Measurements from ENCODE around the gene ATG5.
A peak's percentile ranks its signal among the peaks of the same experiment; 100 is the strongest.

The ATG5 gene

DNA sequence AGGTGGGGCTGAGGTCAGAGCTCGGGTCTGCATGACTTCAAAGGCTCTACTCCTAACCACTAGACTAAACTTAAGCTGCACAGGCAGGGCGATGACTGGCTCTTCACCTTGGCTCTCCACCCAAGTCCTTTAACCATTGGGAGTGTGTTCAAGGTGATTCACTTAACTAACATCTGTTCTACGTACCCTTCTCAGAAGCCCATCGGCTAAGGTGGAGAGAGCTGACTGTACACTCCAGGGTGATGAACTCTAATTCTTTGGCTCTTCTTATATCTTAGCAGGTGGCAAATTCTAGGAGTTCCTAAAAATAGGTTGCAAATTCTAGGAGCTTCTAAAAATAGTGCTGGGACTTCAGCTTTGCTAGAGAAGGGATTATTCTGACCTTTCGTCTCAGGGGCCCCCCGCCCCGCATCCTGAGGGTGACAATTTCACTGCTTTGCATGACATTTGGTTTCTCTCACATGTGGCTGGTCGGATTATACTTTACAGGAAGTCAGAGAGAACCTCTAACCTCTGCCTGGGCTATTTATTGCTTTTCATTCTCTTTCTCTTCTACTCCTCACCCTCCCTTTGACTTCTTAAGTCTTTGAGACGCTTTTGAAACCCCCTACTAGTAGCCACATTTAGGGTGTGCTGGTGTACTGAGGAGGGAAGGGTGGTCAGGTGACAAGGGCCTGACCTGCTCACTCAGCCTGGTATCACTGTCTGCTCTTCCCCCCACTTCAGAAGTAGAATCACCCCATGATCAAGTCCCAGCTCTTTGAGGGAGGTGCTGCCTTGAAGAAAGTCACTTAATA lies 183.9 kb downstream of the ATG5 start:
- no peak overlapping the region for H3K4me3 ChIP-seq
- DNase-seq (ENCODE audit: low spot score) = peak; percentile 24
- H3K27ac ChIP-seq = no peak overlapping the region
- TF ChIP-seq, protein P1, sequence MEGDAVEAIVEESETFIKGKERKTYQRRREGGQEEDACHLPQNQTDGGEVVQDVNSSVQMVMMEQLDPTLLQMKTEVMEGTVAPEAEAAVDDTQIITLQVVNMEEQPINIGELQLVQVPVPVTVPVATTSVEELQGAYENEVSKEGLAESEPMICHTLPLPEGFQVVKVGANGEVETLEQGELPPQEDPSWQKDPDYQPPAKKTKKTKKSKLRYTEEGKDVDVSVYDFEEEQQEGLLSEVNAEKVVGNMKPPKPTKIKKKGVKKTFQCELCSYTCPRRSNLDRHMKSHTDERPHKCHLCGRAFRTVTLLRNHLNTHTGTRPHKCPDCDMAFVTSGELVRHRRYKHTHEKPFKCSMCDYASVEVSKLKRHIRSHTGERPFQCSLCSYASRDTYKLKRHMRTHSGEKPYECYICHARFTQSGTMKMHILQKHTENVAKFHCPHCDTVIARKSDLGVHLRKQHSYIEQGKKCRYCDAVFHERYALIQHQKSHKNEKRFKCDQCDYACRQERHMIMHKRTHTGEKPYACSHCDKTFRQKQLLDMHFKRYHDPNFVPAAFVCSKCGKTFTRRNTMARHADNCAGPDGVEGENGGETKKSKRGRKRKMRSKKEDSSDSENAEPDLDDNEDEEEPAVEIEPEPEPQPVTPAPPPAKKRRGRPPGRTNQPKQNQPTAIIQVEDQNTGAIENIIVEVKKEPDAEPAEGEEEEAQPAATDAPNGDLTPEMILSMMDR (IDR thresholded peaks at IDR 0.05) = no peak

DNA sequence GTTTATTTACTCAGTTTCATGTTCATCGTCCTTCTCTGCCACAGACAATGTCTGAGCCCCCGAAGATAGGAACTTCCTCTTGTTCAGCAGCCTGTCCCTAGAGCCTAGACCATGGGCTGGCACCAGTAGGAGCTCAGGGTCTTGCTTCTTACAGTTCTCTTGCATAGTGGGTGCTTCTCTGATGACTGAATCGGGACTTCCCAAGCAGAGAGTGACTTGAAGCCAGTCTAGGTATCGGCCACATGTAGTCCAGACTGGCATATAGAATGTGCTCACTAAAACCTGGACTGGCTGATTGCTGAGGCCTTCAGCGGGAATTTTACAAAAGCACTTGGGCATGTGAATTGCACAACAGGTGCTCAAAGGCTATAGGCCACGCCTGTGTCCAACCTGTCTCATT lies 187.4 kb downstream of the ATG5 start:
- TF ChIP-seq, protein P1 (IDR thresholded peaks at IDR 0.05) = no peak
- H3K27ac ChIP-seq = no peak overlapping the region

DNA sequence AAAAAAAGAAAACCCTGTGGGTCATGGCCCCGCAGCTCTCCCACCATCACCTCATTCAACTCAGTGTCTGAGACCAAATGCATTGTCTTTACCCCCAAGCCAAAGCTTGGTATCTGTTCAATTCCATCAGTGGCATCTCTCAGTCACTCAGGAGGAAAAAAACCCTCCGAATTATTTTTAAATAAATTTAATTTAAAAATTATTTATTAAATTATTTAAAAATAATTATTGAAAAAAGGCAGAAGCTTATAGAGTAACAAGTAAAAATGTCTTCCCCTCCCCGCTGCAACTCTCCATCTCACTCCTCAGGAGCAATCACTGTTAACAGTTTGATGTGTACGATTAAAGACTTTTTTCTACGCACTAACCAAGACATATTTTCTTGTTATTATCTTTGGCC lies 188.7 kb downstream of the ATG5 start:
- no peak for DNase-seq (ENCODE audit: low spot score)
- Histone ChIP-seq H3K4me3 (no peak overlapping the region), H3K27ac (no peak overlapping the region)
- TF ChIP-seq, protein P1 (IDR thresholded peaks at IDR 0.05) = no peak

More for the DNA sequence above, 187.4 kb downstream of the ATG5 start:
- DNase-seq (ENCODE audit: low spot score) = peak; percentile 43
- no peak overlapping the region for H3K4me3 ChIP-seq

DNA sequence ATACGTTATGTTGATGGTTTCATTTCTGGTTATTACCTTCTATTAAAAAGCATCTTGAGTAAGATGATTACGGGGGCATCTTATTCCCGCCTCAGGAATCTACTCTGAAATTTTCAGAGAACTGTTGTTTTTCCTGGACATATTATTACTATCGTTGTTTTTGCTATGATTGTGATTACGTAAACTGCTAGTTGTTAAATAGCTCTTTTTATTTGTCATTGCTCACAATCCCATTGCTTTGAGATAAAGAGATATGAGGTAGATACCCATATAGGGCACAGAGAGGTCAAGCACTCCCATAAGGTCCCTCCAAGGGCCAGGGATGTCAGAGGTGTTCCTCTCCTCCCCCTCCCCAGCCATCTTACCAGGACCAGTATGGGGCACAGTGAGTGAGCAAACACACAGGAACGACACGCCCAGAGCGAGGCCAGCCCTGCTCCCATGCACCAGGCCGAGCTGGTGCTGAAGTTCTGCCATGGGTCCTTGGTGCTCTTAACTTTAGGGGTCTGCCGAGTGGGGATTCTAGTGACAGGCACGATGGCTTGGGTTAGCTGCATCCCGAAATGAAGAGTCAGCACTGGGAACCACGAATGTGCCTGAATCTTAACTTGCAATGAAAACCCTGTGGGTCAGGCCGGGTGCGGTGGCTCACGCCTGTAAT lies 189.5 kb downstream of the ATG5 start:
- H3K4me3 ChIP-seq = no peak overlapping the region
- TF ChIP-seq, protein P1 (IDR thresholded peaks at IDR 0.05) = no peak
- no peak overlapping the region for H3K27ac ChIP-seq
- peak; percentile 66 for DNase-seq (ENCODE audit: low spot score)

DNA sequence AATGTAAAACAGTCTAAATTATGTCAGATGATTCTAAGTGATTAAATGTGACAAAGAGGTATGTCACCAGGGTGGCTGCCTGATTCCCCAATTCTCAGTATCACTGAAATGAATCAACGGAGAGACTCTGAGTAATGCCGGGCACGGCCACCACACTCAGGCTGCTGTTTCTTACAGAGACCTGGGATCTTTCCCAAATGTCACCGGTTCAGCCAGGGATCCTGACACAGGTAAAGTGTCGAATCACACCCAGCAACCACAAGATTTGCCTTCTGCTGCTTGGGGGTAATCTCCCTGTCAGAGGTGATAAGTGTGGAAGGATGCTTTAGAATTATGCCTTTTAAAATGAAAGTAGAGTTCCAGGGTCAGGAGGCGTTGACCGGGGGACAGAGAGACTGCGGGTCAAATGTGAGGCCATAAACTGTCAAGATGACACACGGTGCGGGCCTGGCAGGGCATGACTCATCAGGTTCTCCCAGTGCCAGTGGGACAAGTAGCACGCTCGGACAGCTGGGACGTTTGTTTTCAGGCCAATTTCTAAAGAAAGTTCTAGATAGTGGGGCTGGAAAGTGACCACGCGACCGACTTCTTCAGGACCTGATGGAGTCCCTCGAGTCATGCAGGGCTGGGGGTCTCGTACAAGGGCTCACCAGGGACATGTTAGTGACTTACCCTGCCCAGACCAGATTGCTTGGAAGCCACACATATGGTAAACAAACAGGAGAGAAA lies 190.5 kb downstream of the ATG5 start:
- DNase-seq (ENCODE audit: low spot score) = peak; percentile 29
- H3K27ac ChIP-seq = no peak overlapping the region
- TF ChIP-seq, protein P1 (IDR thresholded peaks at IDR 0.05) = no peak
- H3K4me3 ChIP-seq = no peak overlapping the region

Data from coronary artery (tissue), 2 donors.